GM19324 (cell line): Measurements from ENCODE around the gene PTPRZ1.

Source experiments
- ATAC-seq: cut with Tn5 transposase; IDR thresholded peaks from one replicate; pipeline ENCODE4 v1.9.1; 2021; ENCODE audit warnings: mild to moderate bottlenecking, moderate library complexity; ENCODE audit not compliant: unreplicated experiment, low FRiP score

The PTPRZ1 gene

DNA sequence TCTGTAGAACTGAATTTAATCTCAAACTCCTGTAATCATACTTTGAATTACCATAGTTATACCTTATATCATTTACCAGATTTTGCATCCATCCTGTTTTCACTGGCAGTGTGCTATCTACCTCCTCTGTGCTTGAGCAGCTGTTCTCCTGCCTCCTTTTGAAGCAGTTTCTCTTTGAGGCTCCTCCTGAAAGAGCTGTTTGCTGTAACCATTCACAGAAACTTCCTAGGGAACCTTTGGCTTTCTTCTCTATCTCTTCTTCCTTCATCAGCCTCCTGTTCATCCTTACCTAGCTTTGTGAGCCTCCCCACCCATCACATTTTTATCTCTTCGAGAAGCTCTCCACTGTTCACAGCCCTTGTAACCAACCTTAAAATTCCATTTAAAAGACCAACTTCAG is 162.9 kb downstream of the PTPRZ1 start:
- ATAC-seq: no peak

DNA sequence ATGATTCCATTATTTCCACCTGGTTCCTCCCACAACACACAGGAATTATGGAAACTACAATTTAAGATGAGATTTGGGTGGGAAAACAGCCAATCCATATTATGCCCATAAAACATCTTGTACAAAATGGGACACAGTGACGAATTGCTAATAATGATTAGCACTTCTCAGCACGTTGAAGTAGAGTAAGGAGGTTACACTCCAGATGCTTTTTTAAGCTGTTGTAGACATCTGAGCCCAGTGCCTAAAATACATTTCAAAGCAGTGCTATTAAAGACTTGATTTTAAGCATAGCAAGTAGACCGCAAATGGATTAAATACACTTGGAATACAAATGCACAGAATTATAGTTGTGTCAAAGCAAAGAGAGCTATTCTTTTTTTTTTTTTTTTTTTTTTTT is 165.2 kb downstream of the PTPRZ1 start:
- ATAC-seq: no peak

DNA sequence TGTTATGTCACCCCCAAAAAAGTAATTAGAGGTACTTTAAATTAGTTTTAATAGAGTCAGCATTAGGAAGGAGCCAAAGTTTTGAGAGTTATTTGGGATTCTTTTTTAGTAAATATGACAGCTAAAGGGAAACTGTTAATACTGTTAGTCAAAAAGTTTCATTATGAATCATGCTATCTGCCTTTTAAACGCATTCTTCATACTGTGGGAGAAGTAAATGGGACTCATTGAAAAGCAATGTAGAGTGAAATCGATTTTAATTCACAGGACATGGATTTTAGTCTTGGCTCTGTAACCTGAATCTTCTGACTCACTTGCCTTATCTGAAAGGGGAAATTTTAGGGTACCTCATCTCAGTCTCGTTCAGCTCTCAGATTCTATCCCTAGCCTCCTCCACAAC is 165.9 kb downstream of the PTPRZ1 start:
- ATAC-seq: no peak

DNA sequence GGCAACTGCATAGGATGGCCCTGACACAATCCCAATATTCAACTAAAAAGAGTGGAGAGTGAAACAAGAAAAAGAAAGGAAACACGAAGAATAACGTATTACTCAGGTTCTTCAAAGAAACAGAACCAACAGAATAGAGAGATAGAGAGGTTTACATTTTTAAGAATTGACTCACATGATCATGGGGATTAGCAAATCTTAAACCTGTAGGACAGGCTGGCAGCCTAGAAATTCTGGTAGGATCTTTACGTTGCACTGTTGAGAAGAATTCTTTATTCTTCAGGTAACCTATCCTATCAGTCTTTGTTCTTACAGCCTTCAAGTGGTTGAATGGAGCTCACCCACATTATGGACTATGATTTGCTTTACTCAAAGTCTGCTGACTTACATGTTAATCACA is 167.2 kb downstream of the PTPRZ1 start:
- ATAC-seq: no peak

DNA sequence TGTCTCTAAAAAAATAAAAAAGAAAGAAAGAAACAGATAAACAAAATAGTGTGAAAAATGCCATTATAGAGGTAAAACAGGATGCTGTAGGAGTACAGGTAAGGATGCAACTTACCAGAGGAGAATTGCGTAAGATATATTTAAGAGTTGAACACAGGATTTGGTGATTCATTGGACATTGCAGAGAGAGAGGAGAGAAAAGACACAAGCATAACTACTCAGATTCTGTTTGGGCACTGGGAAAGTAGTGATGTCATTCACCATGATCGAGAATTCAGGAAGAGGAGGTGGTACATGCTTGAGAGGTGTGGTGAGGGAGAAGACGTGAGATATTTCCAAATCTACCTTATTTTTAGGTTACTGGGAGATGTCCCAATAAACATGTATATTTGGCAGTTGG is 173.4 kb downstream of the PTPRZ1 start:
- ATAC-seq: no peak

DNA sequence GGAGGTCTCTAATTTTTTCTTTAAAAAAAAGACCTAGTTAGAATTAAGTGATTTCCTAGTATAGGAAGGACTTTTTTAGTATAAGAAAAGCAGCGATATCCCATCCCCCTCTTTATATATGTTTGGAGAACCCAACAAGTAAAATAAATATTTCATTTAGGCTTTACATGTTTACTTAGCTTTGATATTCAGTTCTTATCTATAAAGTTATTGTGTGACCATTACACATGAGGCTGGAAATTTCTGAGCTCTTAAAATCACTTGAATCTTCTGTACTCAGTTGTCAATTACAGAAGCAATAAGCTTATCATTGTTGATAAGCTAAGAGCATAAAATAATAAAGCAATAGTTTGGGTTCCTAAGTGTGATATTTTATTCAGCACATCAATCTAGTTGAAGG is 181.4 kb downstream of the PTPRZ1 start:
- ATAC-seq: no peak

DNA sequence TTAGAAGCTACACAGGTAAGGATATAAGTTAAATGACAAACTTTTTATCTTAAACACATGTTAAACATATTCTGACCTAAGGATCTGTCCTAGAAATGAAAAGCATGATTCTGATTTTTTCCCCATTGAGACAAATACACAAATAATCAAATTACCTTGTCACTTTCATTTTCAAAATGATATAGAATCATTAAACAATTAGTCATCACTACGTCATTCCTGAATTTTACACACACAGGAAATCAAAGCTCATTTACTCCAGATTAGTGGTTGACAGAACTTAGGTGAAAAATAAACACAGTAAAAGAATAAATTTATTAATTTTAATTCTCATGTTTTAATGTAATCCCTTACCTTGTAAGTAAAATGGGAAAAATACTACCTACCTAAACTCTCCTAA is 182.1 kb downstream of the PTPRZ1 start:
- no peak for ATAC-seq

DNA sequence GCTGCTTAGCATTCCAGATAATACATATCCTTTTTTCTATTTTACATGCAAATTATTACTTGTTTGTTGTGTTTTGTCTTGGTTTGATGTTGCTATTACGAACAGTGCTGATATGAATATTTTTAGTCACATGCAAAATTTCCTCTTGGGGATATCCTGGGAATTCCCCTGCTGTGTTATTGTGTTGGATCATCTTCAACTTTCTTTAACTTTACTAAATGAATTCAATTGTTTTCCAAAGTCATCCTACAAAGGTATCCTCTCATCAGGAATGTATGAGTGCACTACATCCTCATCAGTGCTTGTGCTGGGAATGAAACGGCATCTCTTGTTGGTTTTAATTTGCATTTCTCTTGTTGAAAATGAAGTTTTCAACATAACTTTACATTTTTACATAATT is 184.0 kb downstream of the PTPRZ1 start:
- no peak for ATAC-seq

DNA sequence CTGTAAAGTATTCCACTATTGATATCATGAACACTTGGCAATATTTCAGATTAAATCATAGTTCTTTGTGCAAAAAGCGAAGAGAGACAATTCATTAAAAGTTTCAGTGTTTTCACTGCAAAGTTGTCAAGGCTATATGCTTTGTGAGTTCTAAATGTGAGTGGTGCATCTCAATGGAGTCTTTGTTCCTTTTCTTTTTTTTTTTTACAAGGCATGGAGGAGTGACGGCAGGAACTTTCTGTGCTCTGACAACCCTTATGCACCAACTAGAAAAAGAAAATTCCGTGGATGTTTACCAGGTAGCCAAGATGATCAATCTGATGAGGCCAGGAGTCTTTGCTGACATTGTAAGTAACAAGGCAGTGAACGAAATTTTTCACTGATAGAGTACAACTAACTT is 186.6 kb downstream of the PTPRZ1 start:
- ATAC-seq: no peak

DNA sequence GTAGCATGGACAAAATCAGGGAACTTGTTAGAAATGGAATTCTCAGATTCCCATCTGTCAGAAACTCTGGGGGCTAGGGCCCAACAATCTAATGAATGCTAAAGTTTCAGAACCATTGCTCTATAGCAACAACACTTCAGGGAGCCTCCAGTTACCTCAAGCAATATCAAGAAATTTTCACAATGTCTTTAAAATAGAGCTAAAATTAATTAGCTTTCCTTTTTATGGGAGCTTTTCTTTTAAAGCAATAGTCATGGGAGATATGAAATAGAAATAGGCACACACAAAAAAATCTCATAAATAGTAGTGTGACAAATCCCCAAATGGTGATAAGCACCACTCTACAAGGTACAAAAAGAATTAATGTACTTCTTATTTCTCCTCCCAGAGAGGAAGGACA is 190.2 kb downstream of the PTPRZ1 start:
- no peak for ATAC-seq

DNA sequence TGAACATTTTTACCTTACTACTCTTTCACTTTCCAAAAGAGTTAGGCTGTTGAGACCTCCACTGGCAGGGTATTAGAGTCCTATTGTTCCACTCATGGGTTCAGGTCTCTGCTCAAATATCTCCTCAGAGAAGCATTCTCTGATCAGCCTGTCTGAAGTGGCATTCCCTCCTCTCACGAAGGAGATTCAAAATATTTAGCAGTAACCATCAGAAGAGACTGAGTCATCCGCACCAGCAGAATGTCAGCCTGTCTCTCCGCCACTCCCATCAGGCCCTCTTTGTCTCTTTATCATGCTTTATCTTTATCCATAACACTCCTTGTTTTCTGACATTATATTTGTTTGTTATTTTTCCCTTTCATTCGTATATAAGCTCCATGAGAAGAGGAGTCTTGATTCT is 192.0 kb downstream of the PTPRZ1 start:
- ATAC-seq: no peak

DNA sequence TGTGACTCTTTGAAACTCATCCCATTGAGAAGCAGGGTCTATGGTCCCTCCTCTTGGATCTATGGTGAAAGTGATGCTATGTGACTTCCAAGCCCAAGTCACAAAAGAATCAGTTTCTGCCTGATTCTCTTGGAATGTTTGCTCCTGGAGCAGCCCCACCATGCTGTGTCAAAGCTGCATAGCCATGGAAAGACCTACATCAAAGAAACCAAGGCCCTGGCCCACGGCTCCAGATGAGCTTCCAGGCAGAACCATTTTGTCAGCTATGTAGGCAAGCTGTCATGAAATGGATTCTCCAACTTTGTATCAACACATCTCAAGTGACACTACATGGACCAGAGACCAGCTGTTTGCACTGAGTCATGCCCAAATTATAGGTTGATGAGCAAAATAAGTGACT is 194.1 kb downstream of the PTPRZ1 start:
- ATAC-seq: no peak

DNA sequence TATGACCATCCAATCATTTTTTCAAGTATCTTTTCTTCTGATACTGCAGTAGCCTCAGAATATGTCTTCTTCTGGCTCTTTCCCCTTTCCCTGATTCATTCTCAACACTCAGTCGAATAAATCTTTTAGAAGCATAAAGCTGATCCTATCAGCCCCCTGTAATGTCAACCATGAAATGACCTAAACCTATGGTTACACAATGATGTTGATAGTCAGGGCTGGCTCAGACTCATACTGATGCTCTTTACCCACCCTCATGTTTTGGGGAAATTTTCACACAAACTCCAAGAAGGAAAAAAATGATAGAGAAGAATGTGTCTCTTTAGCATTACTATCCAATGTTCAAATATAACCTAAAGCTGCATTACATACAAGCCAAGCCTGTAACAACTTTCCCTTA is 195.1 kb downstream of the PTPRZ1 start:
- no peak for ATAC-seq

DNA sequence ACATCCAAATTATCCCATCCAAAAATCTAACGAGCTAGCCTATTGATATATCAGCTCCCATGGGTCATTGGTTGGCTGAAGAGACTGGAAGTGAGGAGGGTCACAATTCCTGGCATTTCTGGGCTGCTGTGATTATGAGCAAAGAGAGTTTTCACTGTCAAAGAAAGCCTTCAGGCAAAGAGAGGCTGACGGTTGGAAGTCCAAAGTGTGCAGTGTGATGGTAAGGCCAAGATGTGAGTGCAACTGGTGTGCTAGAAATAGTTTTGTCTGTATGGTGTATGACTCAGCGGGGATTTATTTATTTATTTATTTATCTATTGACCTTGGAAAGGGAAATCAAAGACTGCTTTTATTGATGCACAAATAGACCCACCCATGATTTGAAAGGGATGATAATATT is 196.0 kb downstream of the PTPRZ1 start:
- ATAC-seq: no peak

DNA sequence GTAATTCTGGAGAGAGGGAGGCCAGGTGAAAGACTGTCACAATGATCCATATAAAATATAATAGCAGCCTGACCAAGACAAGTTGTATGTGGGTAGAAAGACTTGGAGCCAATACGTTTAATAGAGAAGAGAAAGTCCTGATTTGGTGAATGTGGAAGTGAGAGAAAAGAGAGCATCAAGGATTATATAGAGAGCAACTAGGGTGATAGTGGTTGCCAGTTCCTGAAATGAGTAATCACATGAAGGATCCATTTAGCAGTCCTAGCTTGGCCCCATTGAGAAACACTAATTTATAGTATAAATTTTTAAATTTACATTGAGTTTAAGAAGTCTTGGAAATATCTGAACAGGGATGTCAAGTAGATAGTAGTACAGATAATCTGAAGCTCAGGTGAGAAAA is 197.1 kb downstream of the PTPRZ1 start:
- ATAC-seq: no peak

DNA sequence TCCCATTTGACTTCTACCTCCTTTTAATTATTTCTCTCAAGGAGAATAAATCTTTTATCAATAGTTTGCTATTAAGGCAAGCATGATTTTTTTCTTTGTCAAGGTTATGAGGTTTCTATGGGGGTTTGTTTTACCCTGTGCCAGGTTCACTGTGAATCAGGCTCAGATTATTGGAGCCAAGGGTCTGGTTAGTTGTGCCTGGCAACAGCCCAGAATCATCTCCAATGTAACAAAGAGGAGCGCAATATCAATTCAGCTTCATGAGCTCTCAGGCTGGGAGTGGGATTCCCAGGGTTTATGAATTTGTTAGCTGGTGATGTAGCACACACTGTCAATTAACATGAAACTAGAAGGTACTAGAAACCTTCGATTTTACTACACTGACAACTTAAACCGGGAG is 197.9 kb downstream of the PTPRZ1 start:
- no peak for ATAC-seq

DNA sequence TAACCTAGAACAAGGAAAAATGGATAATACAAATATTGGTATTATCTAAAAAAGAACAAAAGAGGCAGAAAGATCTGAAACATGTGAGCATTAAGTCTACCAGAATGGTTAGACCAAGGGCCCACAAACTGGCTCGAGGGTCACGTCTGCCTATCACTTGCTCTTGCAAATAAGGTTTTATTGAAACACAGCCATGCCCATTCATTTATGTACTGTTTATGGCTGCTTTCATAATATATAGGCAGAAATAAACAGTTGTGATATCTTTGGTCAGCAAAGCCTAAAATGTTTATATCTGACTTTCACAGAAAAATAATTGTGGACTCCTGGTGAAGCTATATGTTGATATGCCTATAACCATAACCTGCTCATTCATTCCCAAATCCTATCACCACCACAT is 199.3 kb downstream of the PTPRZ1 start:
- ATAC-seq: no peak

DNA sequence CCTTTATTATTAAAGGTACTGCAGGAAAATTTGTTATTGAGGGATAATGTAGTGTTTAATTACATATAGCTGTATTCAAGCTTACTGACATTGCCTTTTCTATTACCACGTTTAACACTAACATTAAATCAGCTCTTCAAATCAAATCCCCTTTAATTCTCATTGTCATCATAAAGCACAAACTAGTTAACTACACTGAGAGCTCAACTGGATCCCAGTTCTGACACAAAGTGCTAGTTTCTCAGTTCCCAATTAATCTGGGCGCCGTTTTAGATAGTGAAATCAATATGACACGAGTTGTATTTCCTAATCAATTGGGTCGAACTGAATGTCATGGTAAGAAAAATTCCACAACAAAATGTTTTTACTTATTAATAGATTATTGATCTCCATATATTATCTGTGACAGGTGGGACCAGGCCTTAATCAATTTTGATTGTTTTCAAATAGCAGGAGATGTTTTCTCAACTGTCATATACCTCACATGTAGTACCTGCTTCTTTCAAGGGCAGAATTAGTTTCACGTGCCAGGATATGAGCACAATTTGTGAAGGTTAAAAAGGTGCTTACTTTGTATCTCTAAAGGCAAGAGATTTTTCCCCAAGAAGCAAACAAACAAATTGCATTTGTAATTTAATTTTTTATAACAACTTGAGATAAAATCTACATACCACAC is 200.1 kb downstream of the PTPRZ1 start:
- ATAC-seq: no peak

DNA sequence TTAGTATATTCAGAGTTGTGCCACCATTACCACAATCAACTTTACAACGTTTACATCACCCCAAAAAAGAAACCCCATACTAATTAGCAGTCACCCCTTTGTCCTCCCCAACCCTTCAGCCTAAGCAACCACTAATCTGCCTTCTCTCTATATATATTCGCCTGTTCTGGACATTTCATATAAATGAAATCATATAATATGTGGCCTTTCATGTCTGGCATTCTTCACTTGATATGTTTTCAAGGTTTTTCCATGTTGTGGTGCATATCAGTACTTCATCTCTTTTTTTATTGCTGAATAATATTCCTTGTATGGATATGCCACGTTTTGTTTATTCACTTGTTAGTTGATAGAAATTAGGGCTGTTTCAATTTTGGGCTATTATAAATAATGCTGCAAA is 200.7 kb downstream of the PTPRZ1 start:
- ATAC-seq: no peak

DNA sequence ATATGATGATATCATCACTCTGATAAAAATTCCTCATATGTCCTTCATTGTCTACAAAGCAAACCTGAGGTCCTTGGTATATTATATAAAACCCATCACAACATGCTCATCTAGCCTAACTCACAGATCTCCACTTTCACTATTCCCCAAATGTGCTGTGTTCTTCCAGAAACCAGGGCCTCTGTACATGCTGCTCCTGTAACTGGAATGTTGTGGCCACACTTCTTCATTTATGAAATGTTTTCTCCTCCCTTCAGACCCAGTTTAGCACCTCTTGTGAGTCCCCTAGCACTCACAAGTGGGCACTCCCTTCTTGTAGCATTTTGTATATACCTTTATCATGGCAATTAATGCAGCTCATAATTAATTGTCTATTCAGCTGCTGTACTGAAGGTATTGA is 209.2 kb downstream of the PTPRZ1 start:
- no peak for ATAC-seq

DNA sequence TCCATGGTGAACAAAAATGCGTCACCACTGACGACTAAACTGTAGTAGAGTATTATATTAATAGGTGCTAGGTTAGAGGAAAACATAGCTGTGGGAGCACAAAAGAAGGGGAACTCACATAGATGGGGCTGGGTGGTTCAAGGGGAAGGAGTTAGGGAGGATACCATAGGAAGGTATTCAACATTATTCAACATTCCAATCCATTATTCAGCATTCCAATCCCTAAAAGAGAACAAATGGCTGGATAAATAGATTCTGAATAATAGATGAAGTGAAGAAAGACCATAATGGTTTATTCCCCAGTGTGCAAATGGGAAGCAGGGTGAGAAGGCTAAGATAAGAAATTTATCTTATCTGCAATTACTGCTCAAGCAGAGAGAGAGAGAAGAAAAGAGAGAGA is 209.7 kb downstream of the PTPRZ1 start:
- ATAC-seq: no peak

DNA sequence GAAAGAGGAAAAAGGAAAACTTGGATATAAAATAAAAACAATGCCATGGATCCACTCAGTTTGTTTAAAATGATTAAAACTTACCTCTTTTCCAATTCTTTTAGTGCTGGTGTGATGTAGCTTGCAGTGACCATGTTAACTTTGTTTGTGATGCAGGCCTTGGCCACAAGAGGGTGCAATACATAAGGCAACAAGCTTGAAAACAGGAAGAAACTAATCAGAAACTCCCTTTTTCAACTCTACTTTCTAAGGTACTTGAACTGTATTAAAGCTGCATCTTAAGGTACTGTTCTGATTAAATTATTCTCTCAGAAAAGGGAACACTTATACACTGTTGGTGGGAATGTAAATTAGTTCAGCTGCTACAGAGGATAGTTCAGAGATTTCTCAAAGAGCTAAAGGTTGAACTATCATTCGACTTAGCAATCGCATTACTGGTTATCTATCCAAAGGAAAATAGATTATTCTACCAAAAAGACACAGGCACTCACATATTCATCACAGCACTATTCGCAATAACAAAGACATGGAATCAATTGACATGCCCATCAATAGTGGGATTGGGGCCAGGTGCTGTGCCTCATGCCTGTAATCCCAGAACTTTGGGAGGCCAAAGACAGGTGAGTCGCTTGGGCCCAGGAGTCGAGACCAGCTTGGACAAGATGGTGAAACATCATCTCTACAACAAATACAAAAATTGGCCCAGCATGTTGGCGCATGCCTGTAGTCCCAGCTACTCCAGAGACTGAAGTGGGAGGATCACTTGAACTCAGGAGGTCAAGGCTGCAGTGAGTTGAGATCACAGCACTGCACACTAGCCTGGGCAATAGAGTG is 220.2 kb downstream of the PTPRZ1 start:
- peak; percentile 90 for ATAC-seq
